ENCODE results near the gene SLC23A2.

GRCh38 chr20:4902788-4903187 lies 98.5 kb downstream of the SLC23A2 start:
- TF ChIP-seq POLR2A (IDR thresholded peaks at IDR 0.05) = no peak
- TF ChIP-seq, protein P1, sequence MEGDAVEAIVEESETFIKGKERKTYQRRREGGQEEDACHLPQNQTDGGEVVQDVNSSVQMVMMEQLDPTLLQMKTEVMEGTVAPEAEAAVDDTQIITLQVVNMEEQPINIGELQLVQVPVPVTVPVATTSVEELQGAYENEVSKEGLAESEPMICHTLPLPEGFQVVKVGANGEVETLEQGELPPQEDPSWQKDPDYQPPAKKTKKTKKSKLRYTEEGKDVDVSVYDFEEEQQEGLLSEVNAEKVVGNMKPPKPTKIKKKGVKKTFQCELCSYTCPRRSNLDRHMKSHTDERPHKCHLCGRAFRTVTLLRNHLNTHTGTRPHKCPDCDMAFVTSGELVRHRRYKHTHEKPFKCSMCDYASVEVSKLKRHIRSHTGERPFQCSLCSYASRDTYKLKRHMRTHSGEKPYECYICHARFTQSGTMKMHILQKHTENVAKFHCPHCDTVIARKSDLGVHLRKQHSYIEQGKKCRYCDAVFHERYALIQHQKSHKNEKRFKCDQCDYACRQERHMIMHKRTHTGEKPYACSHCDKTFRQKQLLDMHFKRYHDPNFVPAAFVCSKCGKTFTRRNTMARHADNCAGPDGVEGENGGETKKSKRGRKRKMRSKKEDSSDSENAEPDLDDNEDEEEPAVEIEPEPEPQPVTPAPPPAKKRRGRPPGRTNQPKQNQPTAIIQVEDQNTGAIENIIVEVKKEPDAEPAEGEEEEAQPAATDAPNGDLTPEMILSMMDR (IDR thresholded peaks at IDR 0.05) = no peak
